IMR-90 (cell line): ENCODE measurements around the gene IER3. TPM values are rescaled to one million over a fixed set of nuclear protein-coding genes. Genes with fewer than 3 reads are reported as not detected.

Experiments
- ATAC-seq: fragments of 200-7000 bp; cut with Tn5 transposase; 2 replicates; pipeline ENCODE4 v1.9.1; 2020; ENCODE audit warnings: low read depth, mild to moderate bottlenecking, moderate library complexity
- BruUV-seq: library from RNA; stranded (reverse); fragments of 400-500 nt; replicated peaks from 2 replicates; lab custom pipeline; 2021; lab: Mats Ljungman, UMichigan
- CTCF ChIA-PET: fragments of 300-600 bp; formaldehyde crosslinking; extraction: SDS; loops from one replicate; lab custom pipeline; 2021; ENCODE audit warnings: antibody characterized with exemption; lab: Yijun Ruan, JAX
- POLR2A ChIA-PET: fragments of 300-600 bp; sonication (Branson Sonifier 250); formaldehyde crosslinking; loops from one replicate; lab custom pipeline; 2022; ENCODE audit warnings: antibody characterized with exemption; ENCODE audit not compliant: unreplicated experiment; lab: Charles Lee
- DNase-seq: peaks from one replicate; pipeline ENCODE4 v3.0.0; 2013
- H2AFZ ChIP-seq: replicated peaks from 2 replicates; pipeline ENCODE3; 2013; ENCODE audit warnings: low read length, mild to moderate bottlenecking; ENCODE audit not compliant: poor library complexity
- H2AK5ac ChIP-seq: 2 replicates; pipeline ENCODE4 v1.6.1; 2013; ENCODE audit warnings: low read depth, low read length, inconsistent platforms
- H2AK9ac ChIP-seq: replicated peaks from 2 replicates; pipeline ENCODE3; 2013; ENCODE audit warnings: mild to moderate bottlenecking, low read depth, low read length, moderate library complexity; ENCODE audit not compliant: poor library complexity
- H2BK120ac ChIP-seq: 2 replicates; pipeline ENCODE4 v1.6.1; 2013; ENCODE audit warnings: low read depth, low read length, inconsistent platforms
- H2BK15ac ChIP-seq: 3 replicates; pipeline ENCODE4 v1.6.1; 2013; ENCODE audit warnings: low read depth, low read length, inconsistent platforms
- H2BK20ac ChIP-seq: 2 replicates; pipeline ENCODE4 v1.6.1; 2013; ENCODE audit warnings: low read depth, mild to moderate bottlenecking, inconsistent platforms, low read length, moderate library complexity
- H2BK5ac ChIP-seq: 2 replicates; pipeline ENCODE4 v1.6.1; 2013; ENCODE audit warnings: mild to moderate bottlenecking, low read depth, low read length, inconsistent platforms; ENCODE audit not compliant: poor library complexity, severe bottlenecking
- H3K14ac ChIP-seq: replicated peaks from 2 replicates; pipeline ENCODE4 v1.6.1; 2013; ENCODE audit warnings: low read depth, low read length, inconsistent platforms
- H3K18ac ChIP-seq: 2 replicates; pipeline ENCODE4 v1.6.1; 2013; ENCODE audit warnings: low read depth, low read length, control low read depth
- H3K23ac ChIP-seq: 2 replicates; pipeline ENCODE4 v1.6.1; 2013; ENCODE audit warnings: low read depth, low read length, inconsistent platforms
- H3K27ac ChIP-seq: 2 replicates; pipeline ENCODE4 v1.5.1; 2013; ENCODE audit warnings: mild to moderate bottlenecking, control low read depth, low read length; ENCODE audit not compliant: insufficient read depth
- H3K27me3 ChIP-seq: 2 replicates; pipeline ENCODE4 v1.6.1; 2013; ENCODE audit warnings: low read length; ENCODE audit not compliant: control insufficient read depth, insufficient read depth
- H3K36me3 ChIP-seq: 2 replicates; pipeline ENCODE4 v1.6.1; 2013; ENCODE audit warnings: low read length, mixed read lengths; ENCODE audit not compliant: control insufficient read depth, insufficient read depth
- H3K4ac ChIP-seq: 2 replicates; pipeline ENCODE4 v1.6.1; 2013; ENCODE audit warnings: low read depth, low read length, inconsistent platforms
- H3K4me1 ChIP-seq: 2 replicates; pipeline ENCODE4 v1.6.1; 2013; ENCODE audit warnings: low read length, mixed read lengths; ENCODE audit not compliant: control insufficient read depth, insufficient read depth
- H3K4me2 ChIP-seq: 2 replicates; pipeline ENCODE4 v1.6.1; 2013; ENCODE audit warnings: low read depth, mild to moderate bottlenecking, control low read depth, low read length, moderate library complexity
- H3K4me3 ChIP-seq: 2 replicates; pipeline ENCODE4 v1.5.1; 2013; ENCODE audit warnings: low read depth, mild to moderate bottlenecking, control low read depth, low read length, moderate library complexity; ENCODE audit not compliant: insufficient read depth
- H3K56ac ChIP-seq: 2 replicates; pipeline ENCODE4 v1.6.1; 2013; ENCODE audit warnings: low read length, inconsistent platforms; ENCODE audit not compliant: insufficient read depth; ENCODE audit errors: extremely low read depth
- H3K79me1 ChIP-seq, 2 experiments: 2 replicates each; pipeline ENCODE4 v1.6.1; 2013; ENCODE audit warnings: low read length in 2 of 2, inconsistent platforms in 1 of 2, low read depth in 1 of 2
- H3K9ac ChIP-seq: 2 replicates; pipeline ENCODE4 v1.6.1; 2013; ENCODE audit warnings: low read depth, low read length, control low read depth
- H3K9me1 ChIP-seq: 2 replicates; pipeline ENCODE4 v1.6.1; 2013; ENCODE audit warnings: low read length, inconsistent platforms; ENCODE audit not compliant: insufficient read depth
- H3K9me3 ChIP-seq: 2 replicates; pipeline ENCODE4 v1.6.1; 2013; ENCODE audit warnings: low read length; ENCODE audit not compliant: control insufficient read depth, insufficient read depth
- H4K20me1 ChIP-seq: 2 replicates; pipeline ENCODE4 v1.6.1; 2013; ENCODE audit warnings: low read length, inconsistent platforms; ENCODE audit not compliant: insufficient read depth
- H4K5ac ChIP-seq: 2 replicates; pipeline ENCODE4 v1.6.1; 2013; ENCODE audit warnings: mild to moderate bottlenecking, low read depth, low read length, control low read depth
- H4K8ac ChIP-seq, 2 experiments: 2 replicates each; pipeline ENCODE4 v1.6.1; 2013; ENCODE audit warnings: low read depth in 2 of 2, low read length in 2 of 2, control low read depth in 1 of 2, inconsistent platforms in 1 of 2
- H4K91ac ChIP-seq: 2 replicates; pipeline ENCODE4 v1.6.1; 2013; ENCODE audit warnings: low read depth, low read length, inconsistent platforms; ENCODE audit not compliant: insufficient read depth
- BHLHE40 ChIP-seq: fragments of 150-350 bp; IDR thresholded peaks from 2 replicates; pipeline ENCODE4 v1.6.1; 2016; ENCODE audit warnings: mild to moderate bottlenecking, low read depth, low read length
- CEBPB ChIP-seq: IDR thresholded peaks from 2 replicates; pipeline ENCODE4 v1.6.1; 2012; ENCODE audit warnings: low read depth, low read length, improper control_type of control experiment
- CHD1 ChIP-seq: IDR thresholded peaks from 2 replicates; pipeline ENCODE4 v1.6.1; 2012; ENCODE audit warnings: low read depth, low read length, improper control_type of control experiment
- CTCF ChIP-seq: conservative IDR thresholded peaks from 2 replicates; pipeline ENCODE4 v1.5.1; 2012; ENCODE audit warnings: mild to moderate bottlenecking, low read depth, low read length, improper control_type of control experiment
- ELK1 ChIP-seq: fragments of 150-350 bp; IDR thresholded peaks from 2 replicates; pipeline ENCODE4 v1.6.1; 2016; ENCODE audit warnings: low read depth, mild to moderate bottlenecking, low read length, moderate library complexity, borderline replicate concordance
- FOS ChIP-seq: fragments of 150-350 bp; IDR thresholded peaks from 2 replicates; pipeline ENCODE4 v1.6.1; 2016; ENCODE audit warnings: low read depth, low read length
- MAFK ChIP-seq: IDR thresholded peaks from 2 replicates; pipeline ENCODE4 v1.6.1; 2012; ENCODE audit warnings: low read depth, low read length, improper control_type of control experiment
- MXI1 ChIP-seq: IDR thresholded peaks from 2 replicates; pipeline ENCODE4 v1.6.1; 2012; ENCODE audit warnings: low read depth, mild to moderate bottlenecking, low read length, moderate library complexity, borderline replicate concordance
- POLR2A ChIP-seq: IDR thresholded peaks from 2 replicates; pipeline ENCODE4 v1.6.1; 2012; ENCODE audit warnings: mild to moderate bottlenecking, low read depth, low read length
- RAD21 ChIP-seq: IDR thresholded peaks from 2 replicates; pipeline ENCODE4 v1.6.1; 2012; ENCODE audit warnings: low read length, improper control_type of control experiment
- RFX5 ChIP-seq: IDR thresholded peaks from 2 replicates; pipeline ENCODE4 v1.8.0; 2012; ENCODE audit warnings: low read depth, mild to moderate bottlenecking, low read length, moderate library complexity
- SMC3 ChIP-seq: fragments of 150-350 bp; IDR thresholded peaks from 2 replicates; pipeline ENCODE4 v1.6.1; 2016; ENCODE audit warnings: low read depth, mild to moderate bottlenecking, antibody characterized with exemption, low read length, moderate library complexity
- USF2 ChIP-seq: fragments of 150-350 bp; IDR thresholded peaks from 2 replicates; pipeline ENCODE4 v1.6.1; 2017; ENCODE audit warnings: mild to moderate bottlenecking, antibody characterized with exemption, low read length, low read depth
- WGBS, 2 experiments: methylation state at CpG; one replicate each; pipeline versions ENCODE4 v1.1.5 to v1.1.7; 2013; ENCODE audit warnings: missing lambda C conversion rate in 2 of 2; ENCODE audit not compliant: insufficient read length in 1 of 2; ENCODE audit errors: extremely low coverage in 2 of 2; 5-methylcytosine and 5-hydroxymethylcytosine counted together
- dilution Hi-C: fragments of 300-500 bp; cut with HindIII; formaldehyde crosslinking; loops from one replicate; pipeline ENCODE4 v1.14.3; 2018; ENCODE audit warnings: low sequenced_read_pairs; ENCODE audit not compliant: unreplicated experiment
- in situ Hi-C: fragments of 300-500 bp; cut with MboI; formaldehyde crosslinking; loops from 3 replicates; pipeline ENCODE4 v1.14.3; 2019; ENCODE audit warnings: low sequenced_read_pairs, inconsistent platforms, mixed read lengths
- intact Hi-C: fragments of 100-400 bp; cut with micrococcal nuclease; formaldehyde crosslinking; loops from 2 replicates; pipeline ENCODE4 v1.10.0; 2022
- polyA plus RNA-seq, 3 experiments: library from polyadenylated mRNA; depleted of rRNA; stranded (reverse); fragments of >200 nt; gene quantifications; 2 replicates each; pipeline ENCODE4 v1.2.3, GENCODE V29; 2012; ENCODE audit warnings: low replicate concordance in 1 of 3
- total RNA-seq: library from RNA; depleted of rRNA; stranded (reverse); fragments of >200 nt; gene quantifications from 2 replicates; pipeline ENCODE4 v1.2.3, GENCODE V29; 2012

Gene IER3
- total and polyA plus RNA-seq, 2 of the 4 experiments (the other 2 are of a cell fraction) = 38.4 to 159 TPM

GRCh38 chr6:30743099-30744053, 971 bp downstream of the IER3 start:
- Histone ChIP-seq H3K56ac (peak overlapping the region; percentile 93), H4K5ac (peak overlapping the region; percentile 87), H2AFZ (peak overlapping the region; percentile 76), H3K9me1 (peaks cover 22% of the 10 kb centered on the region), H2BK15ac (peak overlapping the region; percentile 9; the same call in 1 of the 3 replicates), H3K27me3 (no peaks in the 10 kb centered on the region), H2BK5ac (peak overlapping the region; percentile 96), H3K14ac (peak overlapping the region; percentile 99), H4K8ac (peak overlapping the region; percentile 87), H3K4me2 (peak overlapping the region; percentile 85), H3K4ac (peak overlapping the region; percentile 94), H2AK5ac (peak overlapping the region; percentile 96), H3K9ac (peak overlapping the region; percentile 99), H3K18ac (peak overlapping the region; percentile 94), H4K91ac (peak overlapping the region; percentile 84), H2AK9ac (peak overlapping the region; percentile 91), H4K20me1 (peaks cover 21% of the 10 kb centered on the region), H3K4me3 (peak overlapping the region; percentile 96), H3K4me1 (peaks cover 23% of the 10 kb centered on the region), H2BK120ac (peak overlapping the region; percentile 67), H3K23ac (peak overlapping the region; percentile 99), H3K36me3 (peaks cover 37% of the 10 kb centered on the region), H3K79me1 (peaks cover 26 to 67% of the 10 kb centered on the region in 2 experiments), H2BK20ac (no peak overlapping the region), H3K27ac (peak overlapping the region; percentile 98), H3K9me3 (no peaks in the 10 kb centered on the region)
- BruUV-seq = no TSS peak
- intact Hi-C loops (loop anchor here (1.0 to 5.0 kb wide), 5 partner anchors 9 to 344 kb away; no protein-coding TSS in a partner anchor), in situ Hi-C loops (loop anchor here (5.0 kb wide), 3 partner anchors 39 to 334 kb away; no protein-coding TSS in a partner anchor), dilution Hi-C loops (no loop called here)
- WGBS, 2 experiments = 2% methylated on average over 10 of the region's 55 CpGs; no CpG with 5 or more reads in 1 of the 2 experiments
- ChIA-PET CTCF (interaction anchor here (1.0 to 1.2 kb wide), 2 partner anchors 9 to 38 kb away, joined by 3 read pairs; no protein-coding TSS in a partner anchor), POLR2A (interaction anchor here (1.0 to 3.2 kb wide), 4 partner anchors 9 to 38 kb away, joined by 4 to 19 read pairs (median 8); no protein-coding TSS in a partner anchor)
- DNase-seq (peak; percentile 33), ATAC-seq (no peak)
- TF ChIP-seq MXI1 (no peak), RFX5 (no peak), USF2 (peak; percentile 62), FOS (no peak; the same call in 1 of the 2 replicates), MAFK (no peak), BHLHE40 (no peak), ELK1 (no peak), CEBPB (no peak), POLR2A (no peak; the same call in 1 of the 2 replicates), CTCF (no peak), RAD21 (no peak), SMC3 (no peak), CHD1 (peak; percentile 97)
